Neutrophil (primary cell): ENCODE data around the gene ATAD3A.

Experiments used
- H3K27ac ChIP-seq: fragments of 200-600 bp; sonication (generic); 2 replicates; pipeline ENCODE4 v1.5.1; 2016; ENCODE audit warnings: mild to moderate bottlenecking, moderate library complexity
- H3K27me3 ChIP-seq: fragments of 200-600 bp; sonication (generic); 2 replicates; pipeline ENCODE4 v1.6.0; 2016; ENCODE audit warnings: mild to moderate bottlenecking
- H3K36me3 ChIP-seq: fragments of 200-600 bp; sonication (generic); 2 replicates; pipeline ENCODE4 v1.5.1; 2017
- H3K4me1 ChIP-seq, 2 experiments: fragments of 200-600 bp in 1 of 2; sonication (generic) in 1 of 2; 1 replicate in 1 of 2; 2 replicates in 1 of 2; pipeline versions ENCODE4 v1.5.1 to v1.6.1; 2013 to 2016; ENCODE audit warnings: low read depth in 1 of 2, low read length in 1 of 2, mild to moderate bottlenecking in 1 of 2, moderate library complexity in 1 of 2; ENCODE audit not compliant: control insufficient read depth in 1 of 2, insufficient read depth in 1 of 2
- H3K4me3 ChIP-seq, 2 experiments: fragments of 200-600 bp in 1 of 2; sonication (generic) in 1 of 2; 1 replicate in 1 of 2; 2 replicates in 1 of 2; pipeline ENCODE4 v1.5.1; 2013 to 2016; ENCODE audit warnings: low read depth in 1 of 2, low read length in 1 of 2, mild to moderate bottlenecking in 1 of 2, moderate library complexity in 1 of 2
- H3K9me3 ChIP-seq: fragments of 200-600 bp; sonication (generic); 2 replicates; pipeline ENCODE4 v1.5.1; 2016
- TF ChIP-seq, protein P1 (sequence below): fragments of 200-600 bp; sonication (generic); IDR thresholded peaks from 2 replicates; pipeline ENCODE4 v1.5.1; 2016; ENCODE audit warnings: antibody characterized with exemption

Gene ATAD3A

DNA sequence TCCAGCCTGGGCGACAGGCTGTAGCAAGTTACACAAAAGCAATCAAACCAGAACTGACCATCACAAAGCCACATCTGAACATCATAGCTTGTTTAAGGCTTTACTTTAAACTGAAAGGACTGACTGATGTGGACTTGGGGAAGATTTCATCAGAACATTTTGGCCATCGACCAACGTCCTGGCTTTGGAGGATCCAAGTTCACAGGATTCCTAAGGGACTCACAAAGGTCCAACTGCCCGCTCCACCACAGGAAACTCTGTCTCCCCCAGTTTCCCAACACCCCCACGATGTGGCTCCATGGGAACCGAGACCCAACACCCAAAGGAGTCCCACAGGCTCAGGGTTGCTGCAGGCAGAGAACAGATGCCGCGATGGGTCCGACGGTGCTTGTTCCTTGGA is 53.4 kb downstream of the ATAD3A start:
- TF ChIP-seq, protein P1, sequence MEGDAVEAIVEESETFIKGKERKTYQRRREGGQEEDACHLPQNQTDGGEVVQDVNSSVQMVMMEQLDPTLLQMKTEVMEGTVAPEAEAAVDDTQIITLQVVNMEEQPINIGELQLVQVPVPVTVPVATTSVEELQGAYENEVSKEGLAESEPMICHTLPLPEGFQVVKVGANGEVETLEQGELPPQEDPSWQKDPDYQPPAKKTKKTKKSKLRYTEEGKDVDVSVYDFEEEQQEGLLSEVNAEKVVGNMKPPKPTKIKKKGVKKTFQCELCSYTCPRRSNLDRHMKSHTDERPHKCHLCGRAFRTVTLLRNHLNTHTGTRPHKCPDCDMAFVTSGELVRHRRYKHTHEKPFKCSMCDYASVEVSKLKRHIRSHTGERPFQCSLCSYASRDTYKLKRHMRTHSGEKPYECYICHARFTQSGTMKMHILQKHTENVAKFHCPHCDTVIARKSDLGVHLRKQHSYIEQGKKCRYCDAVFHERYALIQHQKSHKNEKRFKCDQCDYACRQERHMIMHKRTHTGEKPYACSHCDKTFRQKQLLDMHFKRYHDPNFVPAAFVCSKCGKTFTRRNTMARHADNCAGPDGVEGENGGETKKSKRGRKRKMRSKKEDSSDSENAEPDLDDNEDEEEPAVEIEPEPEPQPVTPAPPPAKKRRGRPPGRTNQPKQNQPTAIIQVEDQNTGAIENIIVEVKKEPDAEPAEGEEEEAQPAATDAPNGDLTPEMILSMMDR, result no peak
- no peak overlapping the region for H3K4me3 ChIP-seq
- H3K9me3 ChIP-seq, result no peaks in the 10 kb centered on the region
- H3K27ac ChIP-seq, result no peak overlapping the region
- H3K27me3 ChIP-seq, result no peaks in the 10 kb centered on the region
- H3K4me1 ChIP-seq, result peaks cover 0 to 3% of the 10 kb centered on the region in 2 experiments
- peaks cover 62% of the 10 kb centered on the region for H3K36me3 ChIP-seq

DNA sequence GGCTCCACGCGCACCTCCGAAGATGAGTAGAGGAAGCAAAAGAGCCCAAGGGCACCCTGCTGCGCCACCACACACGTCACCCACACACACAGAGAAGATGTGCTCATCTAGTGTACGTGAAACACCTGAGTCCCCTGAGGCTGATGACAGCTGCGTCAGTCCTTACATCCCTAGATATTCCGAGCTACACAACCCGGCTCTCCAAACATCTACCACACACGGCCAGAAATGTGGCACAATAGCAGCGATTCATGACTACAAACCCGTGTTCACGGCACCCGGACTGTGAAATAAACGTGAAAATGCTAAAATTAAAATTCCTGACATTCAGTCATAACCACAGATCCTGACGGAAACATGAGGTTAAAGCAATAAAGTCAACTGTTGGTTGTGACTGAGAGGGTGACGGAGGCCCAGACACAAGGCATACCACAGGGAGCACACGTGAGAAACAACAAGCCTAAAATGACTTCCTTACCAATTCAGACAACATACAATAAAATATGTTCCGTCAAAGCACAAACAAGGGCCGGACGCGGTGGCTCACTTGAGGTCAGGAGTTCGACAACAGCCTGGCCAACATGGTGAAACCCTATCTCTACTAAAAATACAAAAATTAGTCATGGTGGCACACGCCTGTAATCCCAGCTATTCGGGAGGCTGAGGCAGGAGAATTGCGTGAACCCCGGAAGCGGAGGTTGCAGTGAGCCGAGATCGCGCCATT is 55.4 kb downstream of the ATAD3A start:
- TF ChIP-seq, protein P1, result no peak
- H3K4me1 ChIP-seq, result peaks cover 0 to 3% of the 10 kb centered on the region in 2 experiments
- no peaks in the 10 kb centered on the region for H3K27me3 ChIP-seq
- peaks cover 49% of the 10 kb centered on the region for H3K36me3 ChIP-seq
- no peak overlapping the region for H3K27ac ChIP-seq
- H3K4me3 ChIP-seq, result no peak overlapping the region
- no peaks in the 10 kb centered on the region for H3K9me3 ChIP-seq

DNA sequence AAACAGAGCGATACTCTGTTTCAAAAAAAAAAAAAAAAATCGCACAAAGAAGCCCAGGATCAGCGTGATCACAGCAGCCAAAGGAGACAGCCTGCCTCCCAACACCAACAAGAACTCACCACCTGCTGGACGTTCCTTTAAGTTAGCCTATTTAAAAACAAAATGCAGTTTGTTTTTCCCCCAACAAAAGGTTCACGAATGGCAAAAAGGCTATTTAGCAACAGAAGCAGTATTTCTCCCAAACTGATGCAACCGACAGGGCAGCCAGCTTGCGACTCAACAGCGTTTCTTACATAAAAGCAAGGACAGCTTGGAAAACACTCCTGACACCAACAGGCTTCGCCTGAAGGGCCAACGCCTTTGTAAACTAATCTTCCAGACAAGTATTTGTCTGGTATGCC is 55.9 kb downstream of the ATAD3A start:
- TF ChIP-seq, protein P1, result no peak
- Histone ChIP-seq H3K36me3 (peaks cover 43% of the 10 kb centered on the region), H3K4me1 (peaks cover 5 to 6% of the 10 kb centered on the region in 2 experiments), H3K27ac (no peak overlapping the region), H3K9me3 (no peaks in the 10 kb centered on the region), H3K4me3 (no peak overlapping the region), H3K27me3 (no peaks in the 10 kb centered on the region)

DNA sequence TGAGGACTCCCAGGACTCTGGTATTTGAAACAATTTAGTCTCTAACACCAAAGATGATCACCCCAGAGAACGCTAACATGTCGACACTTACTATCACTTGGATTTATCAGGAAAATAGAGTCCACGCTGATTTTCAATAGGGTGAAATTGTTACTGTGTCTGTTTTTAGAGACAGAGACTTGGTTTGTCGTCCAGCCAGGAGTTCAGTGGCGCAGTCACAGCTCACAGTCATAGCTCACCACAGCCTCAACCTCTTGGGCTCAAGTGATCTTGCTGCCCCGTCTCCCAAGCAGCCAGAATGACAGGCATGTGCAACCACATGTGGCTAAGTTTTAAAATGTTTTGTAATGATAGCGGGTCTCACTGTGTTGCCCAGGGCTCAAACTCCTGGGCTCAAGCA is 57.4 kb downstream of the ATAD3A start:
- Histone ChIP-seq H3K4me3 (no peak overlapping the region), H3K27ac (no peak overlapping the region), H3K36me3 (peaks cover 29% of the 10 kb centered on the region), H3K27me3 (no peaks in the 10 kb centered on the region), H3K4me1 (peaks cover 13 to 16% of the 10 kb centered on the region in 2 experiments), H3K9me3 (no peaks in the 10 kb centered on the region)
- TF ChIP-seq, protein P1, result no peak

DNA sequence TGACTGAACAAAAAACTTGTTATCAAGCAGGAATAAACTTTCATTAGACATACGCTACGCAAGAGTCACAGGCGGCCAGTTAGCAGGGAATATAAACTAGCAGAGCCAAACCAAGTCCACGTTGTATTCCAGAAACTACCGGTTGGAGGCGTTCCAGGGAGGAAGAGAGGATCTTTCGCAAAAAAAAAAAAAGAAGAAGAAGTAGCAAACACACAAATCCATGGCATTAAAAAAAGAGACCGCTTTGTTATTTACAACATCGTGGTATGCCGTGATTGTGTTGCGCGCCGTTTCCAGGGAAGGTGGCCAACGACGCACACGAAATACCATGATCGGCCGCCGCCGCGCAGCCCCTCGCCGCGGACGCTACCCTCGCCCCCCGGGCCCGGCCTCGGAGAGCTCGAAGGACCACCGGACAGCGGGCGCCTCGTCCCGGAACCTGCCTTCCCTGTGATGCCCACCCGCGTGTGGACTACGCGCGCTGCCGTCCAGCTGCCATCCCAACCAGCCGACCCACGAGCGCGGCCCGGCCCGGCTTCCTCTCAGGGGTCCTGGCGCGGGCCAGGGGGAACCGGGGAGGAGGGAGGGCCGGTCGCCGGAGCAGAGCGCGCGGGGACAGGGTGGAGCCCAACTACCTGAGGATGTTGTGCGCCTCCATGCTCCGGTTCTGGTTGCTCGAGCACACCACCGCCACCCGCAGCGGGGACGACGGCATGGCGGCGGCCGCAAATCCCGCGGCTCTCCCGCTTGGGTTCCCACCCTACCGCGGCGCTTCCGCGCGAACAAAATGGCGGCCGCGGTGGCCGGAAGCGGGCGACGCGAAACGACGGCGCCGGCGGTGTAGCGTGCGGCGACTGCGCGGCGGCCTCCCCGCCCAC is 62.1 kb downstream of the ATAD3A start:
- H3K27me3 ChIP-seq, result peaks cover 13% of the 10 kb centered on the region
- no peaks in the 10 kb centered on the region for H3K9me3 ChIP-seq
- TF ChIP-seq, protein P1, result no peak
- peak overlapping the region; percentile 99 for H3K27ac ChIP-seq
- H3K4me3 ChIP-seq, result peak overlapping the region; percentile 81 to 99
- H3K36me3 ChIP-seq, result peaks cover 11% of the 10 kb centered on the region
- peaks cover 19 to 25% of the 10 kb centered on the region in 2 experiments for H3K4me1 ChIP-seq
